ENCODE measurements around the gene KLHDC8A. TPM values are rescaled to one million over a fixed set of nuclear protein-coding genes. Genes with fewer than 3 reads are reported as not detected.

KLHDC8A gene
- polyA plus RNA-seq, 3 donors, result 0.20 to 0.58 (median 0.34) TPM

DNA sequence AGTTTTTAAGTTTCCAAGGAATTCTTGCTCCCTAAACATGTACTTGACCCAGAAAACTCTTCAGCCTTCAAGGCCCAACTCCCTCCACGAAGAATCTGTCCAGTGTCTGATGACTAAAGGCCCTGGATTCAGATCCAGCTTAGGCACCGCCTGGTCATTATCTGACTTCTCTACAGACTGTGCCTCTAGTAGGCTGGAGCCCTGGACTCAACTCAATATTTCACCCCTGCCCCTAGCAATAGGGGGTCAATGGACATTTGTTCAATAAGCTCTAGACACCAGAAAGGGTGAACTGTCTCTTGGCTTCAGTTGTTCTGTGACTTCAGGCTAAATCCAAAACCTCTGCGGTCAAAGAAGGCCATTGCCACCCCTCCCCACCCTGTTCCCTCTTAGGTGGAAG lies 69.6 kb downstream of the KLHDC8A start:
- 88 to 94% (median 94%) methylated on average over 3 of the region's 3 CpGs for WGBS, 3 donors
- H3K27ac ChIP-seq (ENCODE audit: low read depth, low read length), result no peak overlapping the region

DNA sequence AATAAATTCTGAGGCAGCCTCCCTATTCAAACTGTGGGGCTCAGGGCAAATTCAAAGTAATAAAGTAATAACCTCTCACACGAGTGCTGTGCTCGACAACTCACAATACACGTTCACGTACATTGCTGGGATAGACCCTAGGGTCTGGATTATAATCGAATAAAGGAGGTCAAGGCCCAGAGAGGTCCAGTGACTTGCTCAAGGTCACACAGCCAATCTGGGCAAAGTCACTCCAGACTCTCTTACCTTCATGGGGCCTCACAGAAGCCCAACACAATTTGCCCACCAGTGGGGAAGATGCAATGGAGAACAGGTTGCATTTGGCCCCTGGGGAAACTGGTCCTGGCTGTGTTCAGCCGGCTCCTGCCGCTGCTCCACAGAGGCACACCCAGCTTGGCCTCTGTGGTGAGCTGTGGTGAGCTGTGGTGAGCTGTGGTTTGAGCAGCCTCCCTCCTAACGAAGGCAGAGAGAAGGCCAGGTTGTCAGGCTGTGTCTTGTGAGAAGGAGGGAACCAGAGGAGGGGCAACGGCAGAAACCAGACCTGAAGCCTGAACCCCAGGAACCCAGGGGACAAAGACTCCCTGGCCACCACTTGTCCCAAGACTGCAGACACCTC lies 70.3 kb downstream of the KLHDC8A start:
- 66 to 91% (median 75%) methylated on average over 9 of the region's 9 CpGs for WGBS, 3 donors
- H3K27ac ChIP-seq (ENCODE audit: low read depth, low read length), result no peak overlapping the region

Other genes with a start within 250 kb of the KLHDC8A start
- gene RBBP5, start 234.9 kb downstream of the KLHDC8A start, polyA plus RNA-seq, result 1 to 10 TPM; 4.2 to 6.0 (median 5.6) TPM
- 1 to 10 TPM; 2.7 to 5.2 (median 3.0) TPM for gene DSTYK, start 145.2 kb downstream of the KLHDC8A start, polyA plus RNA-seq
- 1 to 10 TPM in 1 of 3 donors, under 1 TPM in 2; 0.70 to 3.1 (median 0.92) TPM for gene TMCC2, start 129.0 kb downstream of the KLHDC8A start, polyA plus RNA-seq
- 1 to 10 TPM; 1.5 to 4.7 (median 1.6) TPM for gene NUAK2, start 35.2 kb downstream of the KLHDC8A start, polyA plus RNA-seq
- under 1 TPM in 1 of 3 donors, not detected in 2; 0.22 TPM for gene LEMD1, start 65.1 kb upstream of the KLHDC8A start, polyA plus RNA-seq
- under 1 TPM in 1 of 3 donors, not detected in 2; 0.06 TPM for gene BLACAT1, start 99.1 kb upstream of the KLHDC8A start, polyA plus RNA-seq
- 1 to 10 TPM; 4.2 to 9.6 (median 9.1) TPM for gene CDK18, start 147.7 kb upstream of the KLHDC8A start, polyA plus RNA-seq